ENCODE measurements around the gene KCNJ6.
"Not testable (repeated sequence)": the region's sequence is repeated elsewhere in the genome, so short reads cannot be mapped to it uniquely, and the experiment has no call there.

Gene KCNJ6

DNA sequence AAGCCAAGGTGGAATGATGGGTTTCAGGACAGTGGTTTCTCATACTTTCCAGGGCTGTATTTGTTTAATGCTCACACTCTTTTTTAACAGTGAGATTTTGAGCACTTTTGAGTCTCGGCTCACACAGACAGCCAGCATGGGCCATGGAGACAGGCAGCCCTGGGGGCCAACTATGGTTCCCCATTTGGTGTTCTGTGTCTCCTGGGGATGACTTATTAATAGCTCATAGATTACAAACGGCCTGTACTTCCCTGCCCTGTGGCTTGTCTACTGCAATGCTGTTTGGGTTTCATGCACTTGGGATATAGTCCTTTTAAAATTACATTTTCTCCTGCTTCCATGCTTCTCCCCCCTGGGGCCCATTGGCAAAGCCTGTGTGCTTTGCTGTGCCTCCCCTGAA is 178.3 kb downstream of the KCNJ6 start:
- H3K27me3 ChIP-seq (replicated peaks), result no peaks in the 10 kb centered on the region
- in situ Hi-C loops (cut with HindIII; ENCODE audit: low pct_ligation_motif_present, low sequenced_read_pairs), result no loop called here

GRCh38 chr21:37737507-37737906 is 178.8 kb downstream of the KCNJ6 start:
- DNase-seq, result no peak
- TF ChIP-seq, protein P1, sequence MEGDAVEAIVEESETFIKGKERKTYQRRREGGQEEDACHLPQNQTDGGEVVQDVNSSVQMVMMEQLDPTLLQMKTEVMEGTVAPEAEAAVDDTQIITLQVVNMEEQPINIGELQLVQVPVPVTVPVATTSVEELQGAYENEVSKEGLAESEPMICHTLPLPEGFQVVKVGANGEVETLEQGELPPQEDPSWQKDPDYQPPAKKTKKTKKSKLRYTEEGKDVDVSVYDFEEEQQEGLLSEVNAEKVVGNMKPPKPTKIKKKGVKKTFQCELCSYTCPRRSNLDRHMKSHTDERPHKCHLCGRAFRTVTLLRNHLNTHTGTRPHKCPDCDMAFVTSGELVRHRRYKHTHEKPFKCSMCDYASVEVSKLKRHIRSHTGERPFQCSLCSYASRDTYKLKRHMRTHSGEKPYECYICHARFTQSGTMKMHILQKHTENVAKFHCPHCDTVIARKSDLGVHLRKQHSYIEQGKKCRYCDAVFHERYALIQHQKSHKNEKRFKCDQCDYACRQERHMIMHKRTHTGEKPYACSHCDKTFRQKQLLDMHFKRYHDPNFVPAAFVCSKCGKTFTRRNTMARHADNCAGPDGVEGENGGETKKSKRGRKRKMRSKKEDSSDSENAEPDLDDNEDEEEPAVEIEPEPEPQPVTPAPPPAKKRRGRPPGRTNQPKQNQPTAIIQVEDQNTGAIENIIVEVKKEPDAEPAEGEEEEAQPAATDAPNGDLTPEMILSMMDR (IDR thresholded peaks at IDR 0.05; ENCODE audit: low read depth, low read length, missing control alignments), result no peak
- Histone ChIP-seq H3K4me3 (ENCODE audit: low read depth, low read length) (no peak overlapping the region), H3K27me3 (replicated peaks) (no peaks in the 10 kb centered on the region), H3K27ac (no peak overlapping the region), H3K36me3 (replicated peaks) (no peaks in the 10 kb centered on the region)
- in situ Hi-C loops (cut with HindIII; ENCODE audit: low pct_ligation_motif_present, low sequenced_read_pairs), result no loop called here

More for the DNA sequence above, 178.3 kb downstream of the KCNJ6 start:
- H3K36me3 ChIP-seq (replicated peaks), result no peaks in the 10 kb centered on the region
- no peak overlapping the region for H3K27ac ChIP-seq
- no peak overlapping the region for H3K4me3 ChIP-seq (ENCODE audit: low read depth, low read length)
- TF ChIP-seq, protein P1 (IDR thresholded peaks at IDR 0.05; ENCODE audit: low read depth, low read length, missing control alignments), result no peak
- no peak for DNase-seq

DNA sequence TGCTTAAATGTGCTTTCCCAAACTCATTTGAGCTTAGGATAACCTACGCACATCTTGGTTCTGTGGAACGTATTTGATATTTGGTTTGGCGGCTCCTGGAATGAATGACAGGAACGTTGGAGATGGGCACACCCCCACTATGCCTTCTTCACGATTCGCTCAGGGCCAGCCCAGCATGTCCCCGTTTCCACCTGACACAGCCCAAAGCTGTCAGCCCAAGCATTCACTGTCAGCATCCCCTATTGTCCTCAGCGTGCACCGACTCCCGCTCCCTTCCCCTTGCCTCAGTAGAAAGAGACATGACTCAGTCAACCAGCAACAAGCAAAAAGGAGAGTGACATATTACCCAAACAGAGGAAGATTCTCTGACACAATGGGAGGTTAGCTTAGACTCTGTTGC is 181.4 kb downstream of the KCNJ6 start:
- no peak for DNase-seq
- Histone ChIP-seq H3K36me3 (replicated peaks) (no peaks in the 10 kb centered on the region), H3K4me3 (ENCODE audit: low read depth, low read length) (no peak overlapping the region), H3K27ac (no peak overlapping the region), H3K27me3 (replicated peaks) (peaks cover 1% of the 10 kb centered on the region)
- in situ Hi-C loops (cut with HindIII; ENCODE audit: low pct_ligation_motif_present, low sequenced_read_pairs), result no loop called here
- TF ChIP-seq, protein P1 (IDR thresholded peaks at IDR 0.05; ENCODE audit: low read depth, low read length, missing control alignments), result no peak

GRCh38 chr21:37732927-37733326 is 183.3 kb downstream of the KCNJ6 start:
- TF ChIP-seq, protein P1 (IDR thresholded peaks at IDR 0.05; ENCODE audit: low read depth, low read length, missing control alignments), result no peak
- Histone ChIP-seq H3K36me3 (replicated peaks) (no peaks in the 10 kb centered on the region), H3K27me3 (replicated peaks) (peaks cover 1% of the 10 kb centered on the region), H3K27ac (no peak overlapping the region), H3K4me3 (ENCODE audit: low read depth, low read length) (no peak overlapping the region)
- DNase-seq, result no peak
- in situ Hi-C loops (cut with HindIII; ENCODE audit: low pct_ligation_motif_present, low sequenced_read_pairs), result no loop called here

- Histone ChIP-seq H3K4me3 (ENCODE audit: low read depth, low read length) (no peak overlapping the region), H3K36me3 (replicated peaks) (no peaks in the 10 kb centered on the region), H3K27me3 (replicated peaks) (no peaks in the 10 kb centered on the region), H3K27ac (no peak overlapping the region)
- no peak for DNase-seq
- in situ Hi-C loops (cut with HindIII; ENCODE audit: low pct_ligation_motif_present, low sequenced_read_pairs), result no loop called here
- TF ChIP-seq, protein P1 (IDR thresholded peaks at IDR 0.05; ENCODE audit: low read depth, low read length, missing control alignments), result no peak
Observed at GRCh38 chr21:37724201-37724600, 192.1 kb downstream of the KCNJ6 start.

- in situ Hi-C loops (cut with HindIII; ENCODE audit: low pct_ligation_motif_present, low sequenced_read_pairs), result no loop called here
- DNase-seq, result no peak
- TF ChIP-seq, protein P1 (IDR thresholded peaks at IDR 0.05; ENCODE audit: low read depth, low read length, missing control alignments), result no peak
Observed at GRCh38 chr21:37717534-37717933, 198.7 kb downstream of the KCNJ6 start.

GRCh38 chr21:37712569-37712934 is 203.7 kb downstream of the KCNJ6 start:
- H3K27me3 ChIP-seq (replicated peaks); H3K4me3 ChIP-seq (ENCODE audit: low read depth, low read length); in situ Hi-C loops (cut with HindIII; ENCODE audit: low pct_ligation_motif_present, low sequenced_read_pairs); H3K36me3 ChIP-seq (replicated peaks); DNase-seq; H3K27ac ChIP-seq: not testable (repeated sequence)

More at GRCh38 chr21:37717534-37717933, 198.7 kb downstream of the KCNJ6 start:
- H3K27ac ChIP-seq, result no peak overlapping the region
- H3K27me3 ChIP-seq (replicated peaks), result no peaks in the 10 kb centered on the region
- H3K36me3 ChIP-seq (replicated peaks), result no peaks in the 10 kb centered on the region
- no peak overlapping the region for H3K4me3 ChIP-seq (ENCODE audit: low read depth, low read length)
